DOHH2 (cell line): ENCODE data around the gene CELA2B.

Source experiments
- EZH2phosphoT487 ChIP-seq: fragments of 200-600 bp; sonication (generic); IDR thresholded peaks from 2 replicates; pipeline ENCODE4 v1.6.1; 2017; ENCODE audit warnings: borderline replicate concordance, mild to moderate bottlenecking, antibody characterized with exemption, low read length, moderate library complexity, mixed read lengths
- TF ChIP-seq, protein P1 (sequence below): fragments of 200-600 bp; sonication (generic); IDR thresholded peaks from one replicate; pipeline ENCODE4 v1.5.1; 2014; ENCODE audit warnings: antibody characterized with exemption, mild to moderate bottlenecking, low read depth, low read length; ENCODE audit not compliant: poor library complexity, severe bottlenecking

GRCh38 chr1:15457585-15457984, 18.3 kb upstream of the CELA2B start:
- TF ChIP-seq, protein P1, sequence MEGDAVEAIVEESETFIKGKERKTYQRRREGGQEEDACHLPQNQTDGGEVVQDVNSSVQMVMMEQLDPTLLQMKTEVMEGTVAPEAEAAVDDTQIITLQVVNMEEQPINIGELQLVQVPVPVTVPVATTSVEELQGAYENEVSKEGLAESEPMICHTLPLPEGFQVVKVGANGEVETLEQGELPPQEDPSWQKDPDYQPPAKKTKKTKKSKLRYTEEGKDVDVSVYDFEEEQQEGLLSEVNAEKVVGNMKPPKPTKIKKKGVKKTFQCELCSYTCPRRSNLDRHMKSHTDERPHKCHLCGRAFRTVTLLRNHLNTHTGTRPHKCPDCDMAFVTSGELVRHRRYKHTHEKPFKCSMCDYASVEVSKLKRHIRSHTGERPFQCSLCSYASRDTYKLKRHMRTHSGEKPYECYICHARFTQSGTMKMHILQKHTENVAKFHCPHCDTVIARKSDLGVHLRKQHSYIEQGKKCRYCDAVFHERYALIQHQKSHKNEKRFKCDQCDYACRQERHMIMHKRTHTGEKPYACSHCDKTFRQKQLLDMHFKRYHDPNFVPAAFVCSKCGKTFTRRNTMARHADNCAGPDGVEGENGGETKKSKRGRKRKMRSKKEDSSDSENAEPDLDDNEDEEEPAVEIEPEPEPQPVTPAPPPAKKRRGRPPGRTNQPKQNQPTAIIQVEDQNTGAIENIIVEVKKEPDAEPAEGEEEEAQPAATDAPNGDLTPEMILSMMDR, result no peak
- no peak for TF ChIP-seq EZH2phosphoT487
